DMS53 treated with DMSO at 0.1 percent for 48 hours (cell line): ENCODE measurements around the gene VEGFA.

Experiments
- DNase-seq: peaks from one replicate; lab custom pipeline; 2025; ENCODE audit not compliant: unreplicated experiment; lab: John Stamatoyannopoulos, UW

Gene VEGFA

GRCh38 chr6:43759136-43759906 lies 10.7 kb upstream of the VEGFA start:
- no peak for DNase-seq

- DNase-seq: no peak
These were observed 10.2 kb upstream of the VEGFA start for GRCh38 chr6:43759907-43760206.

- no peak for DNase-seq
These were observed 9.5 kb upstream of the VEGFA start for GRCh38 chr6:43760210-43761168.

- no peak for DNase-seq
These were observed 8.2 kb upstream of the VEGFA start for GRCh38 chr6:43761666-43762409.

- DNase-seq: no peak
These were observed 7.6 kb upstream of the VEGFA start for GRCh38 chr6:43762410-43762768.

- no peak for DNase-seq
These were observed 6.9 kb upstream of the VEGFA start for GRCh38 chr6:43762966-43763695.

- DNase-seq: no peak
These were observed 6.0 kb upstream of the VEGFA start for GRCh38 chr6:43763812-43764522.

- no peak for DNase-seq
These were observed 5.2 kb upstream of the VEGFA start for GRCh38 chr6:43764772-43765171.

- DNase-seq: no peak
These were observed 4.1 kb upstream of the VEGFA start for GRCh38 chr6:43765776-43766499.

GRCh38 chr6:43766500-43766853 lies 3.5 kb upstream of the VEGFA start:
- DNase-seq: no peak

GRCh38 chr6:43766964-43767461 lies 3.0 kb upstream of the VEGFA start:
- DNase-seq: no peak

GRCh38 chr6:43767553-43768505 lies 2.2 kb upstream of the VEGFA start:
- no peak for DNase-seq

GRCh38 chr6:43768506-43768860 lies 1.5 kb upstream of the VEGFA start:
- no peak for DNase-seq

- DNase-seq: no peak
These were observed 957 bp upstream of the VEGFA start for GRCh38 chr6:43768983-43769525.

GRCh38 chr6:43770372-43771209 lies 580 bp downstream of the VEGFA start:
- peak; percentile 57 for DNase-seq

- peak; percentile 43 for DNase-seq
These were observed 1.3 kb downstream of the VEGFA start for GRCh38 chr6:43771210-43771857.
